A172 (cell line): ENCODE data around the gene ATP8A2. TPM values are rescaled to one million over a fixed set of nuclear protein-coding genes. Genes with fewer than 3 reads are reported as not detected.
A peak's percentile ranks its signal among the peaks of the same experiment; 100 is the strongest.
"Not testable (repeated sequence)": the region's sequence is repeated elsewhere in the genome, so short reads cannot be mapped to it uniquely, and the experiment has no call there.

Experiments used
- DNase-seq: peaks from one replicate; pipeline ENCODE4 v3.0.0-alpha.2; 2015; ENCODE audit warnings: low spot score
- total RNA-seq: library from RNA; depleted of rRNA; stranded (reverse); fragments of >200 nt; shearing (Covaris generic); gene quantifications from 2 replicates; pipeline ENCODE4 v1.2.3, GENCODE V29; 2014

The ATP8A2 gene
- total RNA-seq, 1 experiment from 2014 or later, result 1.1 TPM

DNA sequence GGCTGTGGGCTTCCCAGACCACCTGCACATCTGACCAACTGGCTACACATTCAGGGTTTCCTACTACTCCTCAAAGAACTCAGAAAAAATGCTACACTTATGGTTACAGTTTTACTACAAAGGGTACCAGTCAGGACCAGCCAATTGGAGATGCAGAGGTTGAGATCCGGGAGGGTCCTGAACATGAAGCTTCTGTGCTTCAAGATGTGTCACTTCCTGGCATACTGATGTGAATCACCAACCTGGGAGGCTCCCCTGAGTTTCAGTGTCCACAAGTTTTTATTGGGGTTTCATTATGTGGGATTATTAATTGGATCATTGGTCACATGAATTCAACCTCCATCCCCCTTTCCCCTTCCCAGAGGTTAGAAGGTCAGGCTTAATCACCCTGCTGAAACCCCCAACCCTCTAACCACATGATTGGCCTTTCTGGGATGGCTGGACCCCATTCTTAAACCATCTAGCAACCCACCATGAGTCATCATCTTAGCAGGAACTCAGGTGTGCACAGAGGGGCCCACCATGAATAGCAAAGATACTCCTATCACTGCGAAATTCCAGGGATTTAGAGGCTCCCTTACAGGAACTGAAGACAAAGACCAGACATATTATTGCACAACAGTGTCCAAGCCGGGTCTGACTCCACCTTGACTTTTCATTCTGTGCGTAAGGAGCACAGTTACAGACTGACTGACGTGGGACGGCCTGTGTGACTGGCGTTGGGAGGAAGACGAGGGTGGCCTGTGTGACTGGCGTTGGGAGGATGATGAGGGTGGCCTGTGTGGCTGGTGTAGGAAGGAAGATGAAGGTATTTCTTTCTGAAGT, 90.7 kb downstream of the ATP8A2 start:
- peak; percentile 40 for DNase-seq

GRCh38 chr13:25463496-25463895, 91.7 kb downstream of the ATP8A2 start:
- DNase-seq, result peak; percentile 32

DNA sequence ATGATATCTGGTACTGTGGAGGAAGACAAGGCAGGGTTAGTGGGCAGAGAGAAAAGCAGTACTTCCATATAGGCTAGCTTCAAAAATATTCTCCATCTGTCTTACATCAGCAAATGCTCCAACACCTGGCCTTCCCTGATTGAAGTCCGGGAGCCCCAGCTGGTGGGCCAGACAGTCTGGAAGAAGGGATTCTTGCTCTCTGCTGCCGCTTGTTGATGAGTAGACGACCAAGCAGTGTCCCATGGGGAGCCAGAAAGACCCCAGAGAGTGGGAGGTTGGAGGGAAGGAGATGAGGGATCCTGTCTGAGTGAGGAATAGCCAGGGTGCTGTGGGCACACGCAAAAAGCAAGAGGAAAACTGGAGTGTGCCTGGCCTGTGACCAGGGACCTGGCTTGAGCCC, 95.1 kb downstream of the ATP8A2 start:
- DNase-seq, result no peak

DNA sequence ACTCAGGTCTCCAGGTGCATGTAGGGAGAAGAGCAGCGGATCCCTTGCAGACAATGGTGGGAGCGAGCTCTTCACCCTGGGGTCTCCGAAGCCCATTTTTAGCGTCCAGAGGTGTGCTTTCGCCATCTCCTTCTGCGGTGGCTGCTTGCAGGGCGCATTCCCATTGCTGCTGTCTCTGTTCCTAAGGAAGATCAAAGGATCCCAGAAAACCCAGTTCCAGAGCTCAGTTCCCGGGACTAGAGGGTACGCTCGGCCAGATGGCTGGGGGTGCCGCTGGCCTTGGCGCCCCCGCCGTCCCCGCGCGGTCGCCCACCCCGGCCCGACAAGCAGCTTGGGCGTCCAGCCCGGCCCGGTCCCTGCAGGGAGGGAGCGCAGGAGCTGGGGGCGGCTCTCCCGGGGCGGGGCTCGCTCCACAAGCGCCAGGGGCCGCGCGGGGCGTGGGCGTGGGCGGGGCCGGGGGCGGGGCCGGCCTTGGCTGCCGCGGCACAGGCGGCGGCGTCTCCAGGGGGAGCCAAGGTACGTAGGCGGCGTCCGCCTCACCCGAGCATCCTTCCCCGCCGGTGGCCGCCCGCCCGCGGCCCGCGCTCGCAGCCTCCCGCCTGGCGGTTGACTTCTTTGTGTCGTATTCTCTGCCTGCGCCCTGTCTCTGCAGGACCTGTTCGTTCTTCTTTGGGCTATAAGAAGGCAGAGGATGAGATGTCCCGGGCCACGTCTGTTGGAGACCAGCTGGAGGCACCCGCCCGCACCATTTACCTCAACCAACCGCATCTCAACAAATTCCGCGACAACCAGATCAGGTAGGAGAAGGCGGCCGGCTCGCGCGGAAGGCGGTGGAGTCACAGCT, 96.8 kb downstream of the ATP8A2 start:
- no peak for DNase-seq

GRCh38 chr13:25469169-25469525, 97.4 kb downstream of the ATP8A2 start:
- no peak for DNase-seq

DNA sequence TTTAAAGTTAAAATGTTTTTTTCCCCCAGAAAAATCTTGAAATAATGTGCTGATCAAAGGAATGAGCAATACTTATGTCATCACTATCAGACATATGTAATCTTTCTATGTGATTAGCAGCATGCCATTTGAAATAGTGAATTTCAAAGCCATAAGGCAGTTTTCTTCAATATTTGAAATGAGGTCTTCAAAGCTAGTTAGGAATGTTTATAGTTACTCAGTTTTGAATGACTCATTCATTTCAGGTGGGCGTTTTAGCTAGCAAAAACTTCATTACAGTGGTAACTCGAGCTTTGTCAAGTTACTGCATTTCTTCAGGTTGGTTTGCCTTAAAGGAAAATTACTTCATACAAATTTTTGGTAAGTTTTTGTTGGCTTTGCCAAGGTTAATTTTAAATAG, 102.1 kb downstream of the ATP8A2 start:
- no peak for DNase-seq

DNA sequence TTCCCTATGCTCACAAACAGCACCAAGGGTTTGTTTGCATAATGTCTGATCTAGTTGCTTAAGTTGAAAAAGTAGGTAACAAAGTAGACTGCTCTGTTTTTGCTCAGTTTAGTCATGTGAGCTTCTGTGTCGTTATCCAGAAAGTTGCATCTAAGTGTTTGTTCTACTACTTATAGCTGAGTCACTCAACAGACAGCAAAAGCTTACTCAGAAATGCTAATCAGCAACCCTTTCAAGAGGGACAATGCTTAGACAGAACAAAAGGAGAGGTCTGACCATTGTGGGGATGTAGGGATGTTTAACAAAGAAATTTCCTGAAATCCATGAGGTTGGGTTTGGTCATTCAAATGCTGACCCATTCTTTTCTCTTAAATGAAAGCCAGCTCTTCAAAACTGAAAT, 106.4 kb downstream of the ATP8A2 start:
- DNase-seq, result peak; percentile 47

DNA sequence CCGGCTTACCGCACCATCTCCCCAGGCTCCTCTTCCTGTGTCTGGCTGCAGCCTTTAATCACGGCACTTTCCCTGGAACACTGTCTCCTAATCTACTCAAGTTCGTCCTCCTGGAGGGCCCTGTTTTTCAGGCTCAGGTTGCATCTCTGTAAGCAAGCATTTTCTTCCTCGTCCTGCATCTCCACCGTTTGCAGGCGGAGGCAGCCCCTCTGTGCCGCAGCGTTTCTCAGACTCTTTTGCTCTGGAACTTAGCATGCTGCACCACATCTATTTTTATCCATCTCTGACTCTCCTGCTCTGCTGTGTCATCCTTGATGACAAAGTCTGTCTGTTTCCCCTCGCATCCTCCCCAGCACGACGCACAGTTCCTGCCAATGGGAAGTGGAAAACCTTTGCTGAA, 117.5 kb downstream of the ATP8A2 start:
- DNase-seq, result peak; percentile 45

DNA sequence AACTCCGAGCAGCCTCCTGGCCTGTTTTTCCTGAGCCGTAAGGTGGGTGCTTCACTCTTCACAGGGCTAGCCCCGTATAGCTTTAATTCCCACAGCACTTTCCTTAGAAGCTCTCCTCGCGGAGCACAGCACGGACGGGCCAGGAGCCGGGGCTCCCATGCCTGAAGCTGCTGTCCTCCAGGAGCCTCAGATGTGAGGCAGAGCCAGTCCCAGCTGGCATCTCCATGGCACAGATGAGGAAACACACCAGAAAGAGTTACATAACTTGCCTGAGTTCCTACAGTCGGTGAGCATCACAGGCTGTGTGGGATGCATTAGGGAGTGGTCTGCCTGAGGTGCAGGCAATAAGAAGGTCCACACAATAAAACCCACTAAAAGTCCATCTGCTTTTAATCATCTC, 118.5 kb downstream of the ATP8A2 start:
- DNase-seq, result no peak

DNA sequence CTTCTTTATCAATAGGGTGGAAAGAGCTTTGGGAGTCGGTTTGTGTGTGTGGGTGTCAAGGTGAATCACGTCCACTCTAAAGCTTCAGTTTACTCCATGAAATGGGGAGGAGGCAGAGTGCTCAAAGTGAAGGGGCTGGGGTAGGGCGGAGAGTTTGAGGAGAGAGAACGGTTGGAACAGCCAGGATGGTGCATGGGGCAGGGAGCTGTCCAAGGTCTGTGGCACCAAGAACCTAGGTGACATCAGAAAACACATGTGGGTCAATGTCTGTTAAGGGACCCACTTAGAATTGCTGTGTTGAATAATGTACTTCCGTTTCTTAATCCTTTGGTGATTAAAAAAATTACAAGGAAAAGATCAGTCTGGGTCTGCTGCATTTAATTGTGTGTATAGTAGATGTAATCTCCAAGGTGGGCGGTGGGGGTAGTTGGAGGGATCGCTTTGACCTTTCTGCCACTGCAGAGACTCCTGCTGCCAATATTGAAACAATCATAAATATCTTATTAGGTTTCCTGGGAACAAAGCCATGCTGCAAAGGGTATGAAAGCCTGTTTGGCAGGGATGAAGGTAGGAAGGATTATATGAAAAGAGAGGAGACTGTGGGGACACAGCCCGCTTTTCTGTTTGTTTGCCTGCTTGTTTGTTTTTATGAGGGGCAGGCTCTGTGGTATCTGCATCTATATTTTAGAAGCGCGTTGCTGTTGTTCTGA, 122.3 kb downstream of the ATP8A2 start:
- DNase-seq, result no peak

DNA sequence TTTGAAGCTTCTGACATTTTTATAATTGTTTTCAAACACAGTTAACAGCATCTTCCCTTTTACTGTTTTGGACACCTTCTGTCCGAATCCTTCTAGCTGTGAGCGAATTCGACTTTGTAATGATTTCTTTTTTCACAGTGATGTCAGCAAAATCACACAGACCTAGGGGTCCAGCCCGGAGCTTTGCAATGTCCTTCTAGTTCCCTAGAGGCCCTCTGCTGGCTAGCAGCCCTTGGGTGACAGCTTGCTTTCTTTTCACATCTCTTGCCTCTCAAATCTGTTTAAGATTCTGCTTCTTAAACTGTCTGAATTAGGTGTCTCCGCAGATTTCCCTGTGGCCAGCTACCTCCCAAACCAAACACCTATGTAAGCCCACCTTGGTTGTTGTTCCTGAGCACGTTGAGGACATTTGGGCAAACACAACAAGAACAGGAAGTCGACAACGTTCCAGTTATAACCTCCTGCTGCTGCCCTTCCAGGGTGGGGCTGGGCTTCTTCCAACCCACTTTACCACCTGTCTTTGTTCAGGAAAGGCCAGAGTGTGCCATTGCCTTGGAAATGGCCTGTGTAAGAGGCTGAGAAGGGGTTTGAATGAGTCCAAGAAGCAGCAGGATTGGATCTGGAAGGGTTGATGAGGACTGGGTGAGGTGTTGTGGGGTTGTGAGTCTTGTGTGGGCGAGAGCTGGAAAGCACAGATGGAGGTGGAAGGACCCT, 123.1 kb downstream of the ATP8A2 start:
- no peak for DNase-seq

DNA sequence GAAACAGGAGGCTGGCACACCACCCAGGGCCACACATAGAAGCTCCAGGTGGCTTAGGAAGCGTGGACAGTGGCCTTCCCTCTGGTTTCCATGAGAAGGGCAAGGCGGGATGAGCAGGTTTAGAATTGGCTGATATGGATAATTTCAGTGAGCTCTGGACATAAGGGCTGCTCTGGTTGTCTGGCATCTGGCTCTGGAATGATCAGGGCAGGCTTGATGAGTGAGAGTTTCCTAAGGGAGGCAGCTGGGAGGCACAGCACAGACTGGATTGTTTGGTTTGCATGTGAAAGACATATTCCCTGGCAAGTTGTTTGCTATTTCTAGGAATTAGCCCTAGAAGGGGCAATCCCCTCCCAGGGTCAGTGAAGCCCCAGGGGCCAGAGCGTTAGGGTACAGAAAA, 129.5 kb downstream of the ATP8A2 start:
- DNase-seq, result no peak

DNA sequence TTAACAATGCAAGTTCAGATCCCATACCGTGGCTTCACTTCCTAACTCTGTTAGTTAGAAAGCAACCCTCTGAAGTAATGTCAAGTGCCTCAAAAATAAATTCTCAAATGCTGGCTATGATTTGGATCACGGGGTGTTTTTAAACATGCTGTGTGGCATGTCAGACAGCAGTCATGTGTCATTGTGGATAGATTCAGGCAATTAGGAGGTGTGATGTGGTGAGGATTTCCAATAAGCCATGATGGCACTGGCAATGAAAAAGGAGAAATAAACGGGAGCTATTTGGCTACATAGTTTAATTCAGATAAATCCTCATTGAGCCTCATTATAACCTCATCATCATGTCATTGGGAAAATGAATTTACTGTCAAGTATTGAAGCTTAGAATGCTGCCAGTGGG, 130.3 kb downstream of the ATP8A2 start:
- DNase-seq, result no peak

DNA sequence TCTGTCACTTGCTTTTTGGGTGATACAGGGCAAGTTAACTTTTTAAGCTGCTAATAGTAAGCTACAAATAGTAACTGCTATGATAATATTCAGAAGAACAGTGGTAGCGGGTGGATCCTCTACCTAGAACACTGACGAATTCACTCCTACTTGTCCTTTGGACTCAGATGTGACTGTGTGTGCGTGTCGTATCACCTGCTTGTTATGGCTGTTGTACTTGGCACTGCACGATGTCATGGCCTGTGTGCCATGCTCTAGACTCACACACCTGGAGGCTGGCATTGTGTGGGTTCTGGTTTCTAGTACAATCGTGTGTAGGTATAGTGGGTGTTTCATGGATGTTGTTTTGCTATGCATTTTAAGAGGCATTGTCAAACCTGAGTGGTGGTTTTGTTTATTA, 130.8 kb downstream of the ATP8A2 start:
- no peak for DNase-seq

- DNase-seq, result no peak
These were observed 132.1 kb downstream of the ATP8A2 start for GRCh38 chr13:25503856-25504255.

DNA sequence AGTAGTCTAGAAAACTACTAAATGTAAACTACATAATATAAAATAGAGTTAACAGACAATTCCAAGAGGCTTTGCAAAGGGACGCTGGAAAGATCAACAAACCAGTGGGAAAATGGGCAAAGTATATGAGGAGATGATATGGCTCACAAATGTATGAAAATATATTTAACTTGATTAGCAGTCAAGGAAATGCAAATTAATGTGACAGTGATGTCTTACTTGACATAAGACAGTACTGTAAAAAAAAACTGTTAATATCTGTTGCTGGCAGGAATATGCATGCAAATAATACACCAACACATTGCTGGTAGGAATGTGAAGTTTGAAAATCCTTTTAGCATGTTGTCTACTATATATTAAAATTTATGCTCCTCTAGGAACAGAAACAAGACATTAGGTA, 136.1 kb downstream of the ATP8A2 start:
- no peak for DNase-seq

GRCh38 chr13:25513060-25513459, 141.3 kb downstream of the ATP8A2 start:
- DNase-seq, result not testable (repeated sequence)

GRCh38 chr13:25518441-25518840, 146.7 kb downstream of the ATP8A2 start:
- no peak for DNase-seq

DNA sequence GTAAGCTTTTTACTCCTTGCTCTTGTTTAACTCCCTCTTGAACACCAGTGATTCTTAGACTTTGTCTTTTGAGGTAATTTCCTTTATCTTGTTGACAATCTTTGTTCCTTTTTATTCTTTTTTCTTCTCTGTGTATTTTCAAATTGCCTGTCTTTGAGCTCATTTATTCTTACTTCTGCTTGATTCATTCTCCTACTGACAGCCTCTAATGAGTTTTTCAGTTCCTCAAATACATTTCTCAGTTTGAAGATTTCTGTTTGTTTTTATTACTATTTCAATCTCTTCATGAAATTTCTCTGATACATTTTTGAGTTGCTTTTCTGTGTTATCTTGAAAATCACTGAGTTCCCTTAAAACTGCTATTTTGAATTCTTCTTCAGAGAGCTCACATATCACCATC, 154.1 kb downstream of the ATP8A2 start:
- no peak for DNase-seq

DNA sequence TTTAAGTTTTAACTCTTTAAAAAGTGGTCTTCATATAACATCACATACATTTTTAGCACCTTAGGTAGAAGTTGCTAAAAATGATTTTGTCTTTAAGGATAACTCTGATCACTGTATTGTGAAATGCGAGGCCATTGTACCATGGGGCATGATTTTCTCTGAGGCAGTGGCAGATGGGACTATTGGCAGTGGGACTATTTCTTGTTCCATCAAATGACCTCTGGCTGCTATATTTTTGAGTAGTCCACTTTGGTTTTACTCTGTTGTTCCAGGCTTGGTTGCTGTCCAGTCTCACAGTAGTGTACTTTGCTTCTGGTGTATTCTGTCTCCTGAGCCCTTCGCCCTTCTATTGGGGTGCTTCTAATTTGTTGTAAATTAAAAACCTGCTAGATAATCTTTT, 156.5 kb downstream of the ATP8A2 start:
- DNase-seq, result no peak

DNA sequence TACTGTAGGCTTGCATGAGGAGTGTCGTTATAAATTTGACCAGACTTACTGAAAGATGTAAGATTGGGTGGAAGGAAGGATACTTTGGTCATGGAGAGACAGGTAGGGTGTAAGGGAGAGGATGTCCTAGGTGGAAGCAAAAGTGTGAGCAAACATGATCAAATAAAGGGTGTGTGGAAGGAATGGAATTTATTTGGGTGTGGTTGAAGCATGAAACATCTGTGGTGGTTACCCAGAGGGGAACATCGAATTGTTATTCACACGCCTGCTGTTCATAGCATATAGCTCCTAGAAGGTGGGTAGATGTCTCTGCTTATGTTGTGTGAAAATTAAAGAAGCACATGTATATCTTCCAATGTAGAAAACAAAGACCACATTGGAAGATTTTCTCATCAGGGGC, 157.7 kb downstream of the ATP8A2 start:
- no peak for DNase-seq

DNA sequence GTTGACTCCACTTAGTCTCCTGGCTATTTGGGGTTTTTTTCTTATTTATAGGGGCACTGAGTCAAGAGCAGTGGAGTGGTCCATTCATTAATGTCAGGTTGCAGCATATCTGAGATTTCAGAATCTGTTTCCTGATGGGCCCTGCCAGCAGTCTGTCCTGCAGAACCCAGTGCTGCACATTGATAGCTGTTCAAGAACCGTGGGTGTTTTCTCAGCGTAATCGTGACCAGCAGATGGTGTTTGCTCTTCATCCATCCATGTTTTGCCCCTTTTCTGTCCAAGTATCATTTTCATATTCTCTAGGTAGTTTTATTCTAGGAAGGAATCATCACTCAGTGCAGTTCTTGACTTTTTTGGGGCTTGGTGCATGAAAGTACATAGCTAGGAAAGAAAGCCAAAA, 166.5 kb downstream of the ATP8A2 start:
- DNase-seq, result no peak
